MM.1S (cell line): ENCODE results near the gene HIPK4.

Source experiments
- DNase-seq: peaks from one replicate; pipeline ENCODE4 v3.0.0-alpha.2; 2015
- H2AFZ ChIP-seq: fragments of 300-600 bp; sonication (generic); 2 replicates; pipeline ENCODE4 v1.6.0; 2016; ENCODE audit warnings: antibody characterized with exemption, low read length
- H3F3A ChIP-seq: fragments of 300-600 bp; sonication (generic); 2 replicates; pipeline ENCODE4 v1.6.1; 2016; ENCODE audit warnings: mild to moderate bottlenecking, antibody characterized with exemption, low read length, moderate library complexity, mixed read lengths; ENCODE audit not compliant: insufficient read depth
- H3K27ac ChIP-seq: fragments of 300-600 bp; sonication (generic); 2 replicates; pipeline ENCODE4 v1.5.1; 2016; ENCODE audit warnings: mild to moderate bottlenecking, low read length
- H3K27me3 ChIP-seq: fragments of 300-600 bp; sonication (generic); replicated peaks from 2 replicates; pipeline ENCODE4 v1.6.0; 2016; ENCODE audit warnings: low read length; ENCODE audit not compliant: insufficient read depth
- H3K36me3 ChIP-seq: fragments of 300-600 bp; sonication (generic); replicated peaks from 2 replicates; pipeline ENCODE4 v1.6.1; 2016; ENCODE audit warnings: mild to moderate bottlenecking, low read length, mixed read lengths; ENCODE audit not compliant: insufficient read depth
- H3K4me1 ChIP-seq: fragments of 300-600 bp; sonication (generic); 2 replicates; pipeline ENCODE4 v1.6.1; 2016; ENCODE audit warnings: low read length, mixed read lengths
- H3K4me2 ChIP-seq: fragments of 300-600 bp; sonication (generic); 2 replicates; pipeline ENCODE4 v1.6.0; 2016; ENCODE audit warnings: low read depth, low read length
- H3K4me3 ChIP-seq: fragments of 300-600 bp; sonication (generic); 2 replicates; pipeline ENCODE4 v1.5.1; 2016; ENCODE audit warnings: low read length, mixed read lengths
- H3K79me2 ChIP-seq: fragments of 300-600 bp; sonication (generic); 2 replicates; pipeline ENCODE4 v1.6.1; 2016; ENCODE audit warnings: mixed run types, low read length, mixed read lengths
- H3K9ac ChIP-seq: fragments of 300-600 bp; sonication (generic); 2 replicates; pipeline ENCODE4 v1.6.1; 2016; ENCODE audit warnings: low read length, mixed read lengths
- H3K9me2 ChIP-seq: fragments of 300-600 bp; sonication (generic); replicated peaks from 2 replicates; pipeline ENCODE4 v1.6.1; 2016; ENCODE audit warnings: mild to moderate bottlenecking, low read length, mixed read lengths; ENCODE audit not compliant: insufficient read depth
- H3K9me3 ChIP-seq: fragments of 300-600 bp; sonication (generic); replicated peaks from 2 replicates; pipeline ENCODE4 v1.6.1; 2016; ENCODE audit warnings: mild to moderate bottlenecking, low read length, mixed read lengths; ENCODE audit not compliant: insufficient read depth
- H4K20me1 ChIP-seq: fragments of 300-600 bp; sonication (generic); 2 replicates; pipeline ENCODE4 v1.6.1; 2016; ENCODE audit warnings: mild to moderate bottlenecking, low read length, moderate library complexity, mixed read lengths; ENCODE audit not compliant: insufficient read depth
- CTCF ChIP-seq: fragments of 300-600 bp; sonication (generic); IDR thresholded peaks from 2 replicates; pipeline ENCODE4 v1.5.1; 2016; ENCODE audit warnings: antibody characterized with exemption, low read length, mixed read lengths
- EZH2 ChIP-seq: fragments of 300-600 bp; sonication (generic); optimal IDR thresholded peaks from 2 replicates; pipeline ENCODE3; 2017; ENCODE audit warnings: low read depth, mild to moderate bottlenecking, antibody characterized with exemption, low read length, mixed read lengths
- EZH2phosphoT487 ChIP-seq: fragments of 300-600 bp; sonication (generic); IDR thresholded peaks from 2 replicates; pipeline ENCODE4 v1.6.1; 2018; ENCODE audit warnings: antibody characterized with exemption, low read length

Gene HIPK4

GRCh38 chr19:40398417-40399131, 8.6 kb upstream of the HIPK4 start:
- Histone ChIP-seq H3K4me1 (peaks cover 4% of the 10 kb centered on the region), H2AFZ (no peak overlapping the region)

DNA sequence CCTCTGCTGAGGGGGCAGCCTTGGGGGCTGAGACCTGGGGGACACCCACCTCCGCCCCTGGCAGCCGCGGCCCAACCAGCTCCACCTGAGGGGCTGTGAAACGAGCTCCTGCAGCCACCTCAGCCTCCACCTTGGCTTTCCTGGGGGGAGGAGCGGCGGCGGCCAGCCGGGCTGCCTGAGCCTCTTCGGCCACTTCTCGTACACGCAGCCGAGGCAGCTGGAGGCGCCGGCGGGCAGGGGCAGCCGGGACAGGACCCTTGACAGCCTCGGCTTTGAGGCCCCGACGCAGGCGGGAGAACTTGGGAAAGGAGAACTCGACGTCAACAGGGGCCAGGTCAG, 7.6 kb upstream of the HIPK4 start:
- no peak for TF ChIP-seq CTCF
- TF ChIP-seq EZH2, result no peak
- TF ChIP-seq EZH2phosphoT487, result no peak
- H3K4me3 ChIP-seq, result no peak overlapping the region

More at GRCh38 chr19:40398417-40399131, 8.6 kb upstream of the HIPK4 start:
- TF ChIP-seq CTCF, result no peak
- no peak for TF ChIP-seq EZH2phosphoT487
- TF ChIP-seq EZH2, result no peak
- Histone ChIP-seq H3F3A (peaks cover 7% of the 10 kb centered on the region; the same call in 1 of the 2 replicates), H3K36me3 (no peaks in the 10 kb centered on the region), H3K79me2 (no peaks in the 10 kb centered on the region), H3K27ac (no peak overlapping the region), H3K27me3 (peaks cover 45% of the 10 kb centered on the region), H3K9me2 (no peaks in the 10 kb centered on the region), H3K4me3 (no peak overlapping the region), H3K9me3 (no peaks in the 10 kb centered on the region), H3K4me2 (no peak overlapping the region), H4K20me1 (no peaks in the 10 kb centered on the region), H3K9ac (no peak overlapping the region)
- no peak for DNase-seq

DNA sequence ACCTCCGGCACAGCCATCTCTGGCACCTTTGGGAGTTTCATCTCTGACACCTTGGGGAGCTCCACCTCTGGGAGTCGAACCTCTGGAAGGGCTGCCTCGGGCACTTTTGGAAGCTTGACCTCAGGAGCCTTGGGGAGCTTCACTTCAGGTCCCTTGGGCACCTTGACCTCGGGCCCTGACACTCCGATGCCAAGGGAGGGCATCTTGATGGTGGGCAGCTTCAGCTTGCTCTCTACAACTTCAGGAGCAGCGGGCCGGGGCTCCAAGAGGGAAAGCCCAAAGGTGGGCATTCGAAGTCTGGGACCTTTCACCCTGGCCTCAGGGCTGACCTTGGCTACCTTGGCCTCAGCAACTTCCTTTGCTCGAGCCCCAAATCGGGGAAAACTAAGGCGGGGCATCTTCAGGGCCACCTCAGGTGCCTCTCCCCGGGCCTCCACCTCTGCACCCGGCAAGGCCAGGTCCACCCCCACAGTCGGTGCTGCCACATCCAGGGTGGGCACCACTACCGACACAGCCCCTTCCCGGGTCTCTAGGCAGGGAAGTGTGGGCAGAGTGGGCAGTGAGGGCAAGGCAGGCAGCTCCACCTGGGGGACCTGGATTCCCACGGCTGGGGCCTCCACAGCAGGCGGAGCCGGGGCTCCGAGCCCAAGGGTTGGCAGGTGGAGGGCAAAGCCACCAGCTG, 7.0 kb upstream of the HIPK4 start:
- peak overlapping the region; percentile 70 for H3K4me2 ChIP-seq
- no peaks in the 10 kb centered on the region for H3K4me1 ChIP-seq
- H3K27me3 ChIP-seq, result peaks cover 46% of the 10 kb centered on the region
- TF ChIP-seq CTCF (no peak), EZH2 (no peak), EZH2phosphoT487 (no peak)
- peaks cover 7% of the 10 kb centered on the region; the same call in 1 of the 2 replicates for H3F3A ChIP-seq
- H4K20me1 ChIP-seq, result no peaks in the 10 kb centered on the region
- H3K27ac ChIP-seq, result no peak overlapping the region
- H2AFZ ChIP-seq, result no peak overlapping the region
- DNase-seq, result no peak
- no peaks in the 10 kb centered on the region for H3K9me2 ChIP-seq
- no peak overlapping the region for H3K9ac ChIP-seq
- H3K4me3 ChIP-seq, result no peak overlapping the region
- H3K9me3 ChIP-seq, result no peaks in the 10 kb centered on the region
- no peaks in the 10 kb centered on the region for H3K79me2 ChIP-seq
- H3K36me3 ChIP-seq, result no peaks in the 10 kb centered on the region

More for the DNA sequence above, 7.6 kb upstream of the HIPK4 start:
- Histone ChIP-seq H3K79me2 (no peaks in the 10 kb centered on the region), H4K20me1 (no peaks in the 10 kb centered on the region), H3K36me3 (no peaks in the 10 kb centered on the region), H3F3A (peaks cover 7% of the 10 kb centered on the region; the same call in 1 of the 2 replicates), H3K4me1 (no peaks in the 10 kb centered on the region), H3K9me2 (no peaks in the 10 kb centered on the region), H3K27ac (no peak overlapping the region), H2AFZ (no peak overlapping the region), H3K9me3 (no peaks in the 10 kb centered on the region), H3K4me2 (no peak overlapping the region), H3K27me3 (peaks cover 46% of the 10 kb centered on the region), H3K9ac (no peak overlapping the region)
- DNase-seq, result no peak
